Adrenal gland (tissue), 12 donors: ENCODE results near the gene ACTL10. TPM values are rescaled to one million over a fixed set of nuclear protein-coding genes. Genes with fewer than 3 reads are reported as not detected.
A peak's percentile ranks its signal among the peaks of the same experiment; 100 is the strongest.

Experiments
- DNase-seq, 7 donors: peaks; one replicate each; pipeline ENCODE4 v3.0.0-alpha.2; 2019 to 2020
- H3K27ac ChIP-seq, 5 donors: fragments of 200-600 bp; sonication (generic) in 4 of 5; 1 replicate in 3 of 5; 2 replicates in 2 of 5; pipeline versions ENCODE4 v1.5.1 to v1.8.0; 2016 to 2020; ENCODE audit warnings: mild to moderate bottlenecking in 1 of 5
- H3K27me3 ChIP-seq: fragments of 200-600 bp; 2 replicates; pipeline ENCODE4 v1.8.0; 2021
- H3K36me3 ChIP-seq, 2 donors: fragments of 200-600 bp; replicated peaks in 1 of 2; 1 replicate in 1 of 2; 2 replicates in 1 of 2; pipeline versions ENCODE4 v1.5.1 to v1.8.0; 2018 to 2022
- H3K4me1 ChIP-seq, 2 donors: fragments of 200-600 bp; replicated peaks in 1 of 2; 1 replicate in 1 of 2; 2 replicates in 1 of 2; pipeline versions ENCODE4 v1.5.1 to v1.8.0; 2018 to 2021
- H3K4me3 ChIP-seq, 4 donors: fragments of 200-600 bp; sonication (generic) in 3 of 4; one replicate each; pipeline ENCODE4 v1.5.1; 2016 to 2018
- H3K9me3 ChIP-seq, 3 donors: fragments of 200-600 bp; sonication (generic) in 1 of 3; replicated peaks in 1 of 3; 1 replicate in 2 of 3; 2 replicates in 1 of 3; pipeline versions ENCODE4 v1.5.1 to v1.8.0; 2016 to 2021
- CTCF ChIP-seq, 6 experiments: fragments of 450-650 bp in 4 of 6; fragments of 200-600 bp in 2 of 6; sonication (generic) in 1 of 6; IDR thresholded peaks; 1 replicate in 5 of 6; 2 replicates in 1 of 6; pipeline versions ENCODE4 v1.5.1 to v1.8.0; 2016 to 2021; ENCODE audit warnings: antibody characterized with exemption in 6 of 6, mild to moderate bottlenecking in 2 of 6, moderate library complexity in 1 of 6
- POLR2A ChIP-seq, 2 donors: fragments of 450-650 bp; IDR thresholded peaks; one replicate each; pipeline ENCODE4 v1.6.1; 2017; ENCODE audit warnings: antibody characterized with exemption in 2 of 2, mild to moderate bottlenecking in 2 of 2, moderate library complexity in 1 of 2
- WGBS, 4 donors: extraction: QIAGEN DNeasy Blood & Tissue Kit in 2 of 4; methylation state at CpG; one replicate each; pipeline versions ENCODE4 v1.1.5 to v1.1.7; 2013 to 2017; 5-methylcytosine and 5-hydroxymethylcytosine counted together
- intact Hi-C, 2 donors: fragments of 100-400 bp; cut with DNase I; formaldehyde crosslinking; loops; one replicate each; pipeline versions ENCODE4 v1.14.1 to v1.15.0; 2022 to 2023
- polyA plus RNA-seq, 3 donors: library from polyadenylated mRNA; stranded (reverse); fragments of 200-250 nt in 2 of 3; fragments of 350-450 nt in 1 of 3; fragmentation: Illumina TruSeq in 1 of 3; extraction: RNeasy Lipid Tissue Mini Kit (QIAGEN cat#74804) in 1 of 3; gene quantifications; one replicate each; pipeline ENCODE4 v1.2.3, GENCODE V29; 2013 to 2014
- total RNA-seq, 9 donors: library from RNA; depleted of rRNA in 4 of 9; stranded (reverse); fragments of >200 nt in 4 of 9; fragments of 120-200 nt in 1 of 9; fragmentation: NEBNext Ultra II Directional in 1 of 9; extraction: Animal tissue kit (Norgen Biotek cat#: 25700) in 1 of 9; gene quantifications; one replicate each; pipeline versions ENCODE4 v1.1.0 to v1.2.4, GENCODE V29; 2013 to 2023
- donor health status: healthy with polysubstance abuse.
- donor health status: Bipolar disorder and iron deficiency.
- donor health status: DM: yes; HTN: yes; CAD: no.
- donor health status: DM: no; HTN: no; CAD: no.
- donor health status: DM: no; HTN: no; CAD: no.
- donor health status: DM: yes; HTN: yes; CAD: no.

ACTL10 gene
- total and polyA plus RNA-seq, 12 donors: 0.18 to 3.1 (median 0.58) TPM

GRCh38 chr20:33656010-33656782 lies 10.5 kb upstream of the ACTL10 start:
- Histone ChIP-seq H3K36me3 (peaks cover 0 to 34% of the 10 kb centered on the region in 2 donors), H3K4me1 (peaks cover 0 to 14% of the 10 kb centered on the region in 2 donors), H3K27me3 (no peaks in the 10 kb centered on the region), H3K9me3 (no peaks in the 10 kb centered on the region), H3K27ac (no peak overlapping the region), H3K4me3 (no peak overlapping the region)
- peak in 4 of 7 donors; percentile 17 to 53 (median 32) for DNase-seq
- WGBS, 4 donors: 90 to 96% (median 91%) methylated on average over 9 to 10 of the region's 10 CpGs
- TF ChIP-seq POLR2A (IDR thresholded peaks at IDR 0.05) (no peak), CTCF (IDR thresholded peaks at IDR 0.05) (no peak)
- intact Hi-C loops: no loop called here

GRCh38 chr20:33656783-33657703 lies 9.7 kb upstream of the ACTL10 start:
- DNase-seq: peak in 2 of 7 donors; percentile 13 to 26
- H3K4me1 ChIP-seq: peaks cover 0 to 14% of the 10 kb centered on the region in 2 donors
- peaks cover 0 to 34% of the 10 kb centered on the region in 2 donors for H3K36me3 ChIP-seq
- WGBS, 4 donors: 93 to 96% (median 93%) methylated on average over 9 to 17 of the region's 17 CpGs
- TF ChIP-seq CTCF (IDR thresholded peaks at IDR 0.05): no peak
- TF ChIP-seq POLR2A (IDR thresholded peaks at IDR 0.05): no peak
- no peaks in the 10 kb centered on the region for H3K27me3 ChIP-seq
- H3K27ac ChIP-seq: no peak overlapping the region
- H3K4me3 ChIP-seq: no peak overlapping the region
- H3K9me3 ChIP-seq: no peaks in the 10 kb centered on the region
- intact Hi-C loops: no loop called here

GRCh38 chr20:33657704-33658095 lies 9.0 kb upstream of the ACTL10 start:
- DNase-seq: peak in 3 of 7 donors; percentile 14 to 54 (median 24)
- TF ChIP-seq CTCF (IDR thresholded peaks at IDR 0.05) (no peak), POLR2A (IDR thresholded peaks at IDR 0.05) (no peak)
- Histone ChIP-seq H3K27ac (no peak overlapping the region), H3K9me3 (no peaks in the 10 kb centered on the region), H3K4me3 (no peak overlapping the region), H3K36me3 (peaks cover 0 to 34% of the 10 kb centered on the region in 2 donors), H3K27me3 (no peaks in the 10 kb centered on the region), H3K4me1 (peaks cover 0 to 15% of the 10 kb centered on the region in 2 donors)
- intact Hi-C loops: no loop called here
- 93 to 95% (median 94%) methylated on average over 5 to 12 of the region's 12 CpGs for WGBS, 4 donors

- DNase-seq: peak in 1 of 7 donors; percentile 15
- TF ChIP-seq POLR2A (IDR thresholded peaks at IDR 0.05) (no peak), CTCF (IDR thresholded peaks at IDR 0.05) (no peak)
- Histone ChIP-seq H3K4me3 (no peak overlapping the region), H3K9me3 (no peaks in the 10 kb centered on the region), H3K27me3 (no peaks in the 10 kb centered on the region), H3K27ac (no peak overlapping the region), H3K4me1 (peaks cover 5 to 13% of the 10 kb centered on the region in 2 donors), H3K36me3 (peaks cover 0 to 34% of the 10 kb centered on the region in 2 donors)
- WGBS, 4 donors: 92 to 99% (median 97%) methylated on average over 6 to 8 of the region's 8 CpGs
- intact Hi-C loops: no loop called here
Observed at GRCh38 chr20:33658510-33658909, 8.2 kb upstream of the ACTL10 start.
